ENCODE results near the gene DOK3. TPM values are rescaled to one million over a fixed set of nuclear protein-coding genes. Genes with fewer than 3 reads are reported as not detected.

The DOK3 gene
- total RNA-seq, 4 donors from 2014 or later: 1.5 to 4.0 (median 2.0) TPM

GRCh38 chr5:177547736-177548135 lies 38.1 kb upstream of the DOK3 start:
- WGBS, 2 donors: 71 to 78% methylated on average over 3 of the region's 3 CpGs
- no peak for TF ChIP-seq POLR2A (IDR thresholded peaks at IDR 0.05)
- TF ChIP-seq, protein P1, sequence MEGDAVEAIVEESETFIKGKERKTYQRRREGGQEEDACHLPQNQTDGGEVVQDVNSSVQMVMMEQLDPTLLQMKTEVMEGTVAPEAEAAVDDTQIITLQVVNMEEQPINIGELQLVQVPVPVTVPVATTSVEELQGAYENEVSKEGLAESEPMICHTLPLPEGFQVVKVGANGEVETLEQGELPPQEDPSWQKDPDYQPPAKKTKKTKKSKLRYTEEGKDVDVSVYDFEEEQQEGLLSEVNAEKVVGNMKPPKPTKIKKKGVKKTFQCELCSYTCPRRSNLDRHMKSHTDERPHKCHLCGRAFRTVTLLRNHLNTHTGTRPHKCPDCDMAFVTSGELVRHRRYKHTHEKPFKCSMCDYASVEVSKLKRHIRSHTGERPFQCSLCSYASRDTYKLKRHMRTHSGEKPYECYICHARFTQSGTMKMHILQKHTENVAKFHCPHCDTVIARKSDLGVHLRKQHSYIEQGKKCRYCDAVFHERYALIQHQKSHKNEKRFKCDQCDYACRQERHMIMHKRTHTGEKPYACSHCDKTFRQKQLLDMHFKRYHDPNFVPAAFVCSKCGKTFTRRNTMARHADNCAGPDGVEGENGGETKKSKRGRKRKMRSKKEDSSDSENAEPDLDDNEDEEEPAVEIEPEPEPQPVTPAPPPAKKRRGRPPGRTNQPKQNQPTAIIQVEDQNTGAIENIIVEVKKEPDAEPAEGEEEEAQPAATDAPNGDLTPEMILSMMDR (IDR thresholded peaks at IDR 0.05): no peak
- DNase-seq (ENCODE audit: low spot score in 2 of 2): no peak
- intact Hi-C loops (cut with DNase I; ENCODE audit: low total_unique reads): no loop called here
- no peak overlapping the region for H3K4me3 ChIP-seq (ENCODE audit: low read depth, poor library complexity, severe bottlenecking)

DNA sequence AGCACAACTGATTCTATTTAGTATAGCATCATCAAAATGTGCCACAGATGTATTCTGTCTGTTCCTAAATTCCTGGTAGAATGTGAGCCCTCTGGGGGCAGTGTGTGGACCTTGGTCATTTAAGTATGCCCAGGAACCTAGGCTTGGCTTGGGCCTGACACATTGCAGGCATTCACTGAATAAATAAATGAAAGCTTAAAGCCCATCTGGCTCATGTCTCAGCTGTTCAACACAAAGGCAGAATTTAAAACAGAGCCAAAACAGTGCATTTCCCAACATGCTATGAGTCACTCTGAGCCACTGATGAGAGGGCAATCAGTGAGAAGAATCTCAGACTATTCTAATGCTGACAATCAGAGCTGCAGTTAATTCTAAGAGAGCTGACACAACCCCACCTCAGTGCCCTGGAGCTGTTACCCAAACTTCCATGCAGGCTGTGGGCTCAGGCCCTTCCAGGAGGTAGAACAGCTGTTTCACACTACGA lies 36.7 kb upstream of the DOK3 start:
- H3K4me3 ChIP-seq (ENCODE audit: low read depth, poor library complexity, severe bottlenecking): no peak overlapping the region
- WGBS, 2 donors: 13 to 44% methylated on average over 1 of the region's 1 CpG
- intact Hi-C loops (cut with DNase I; ENCODE audit: low total_unique reads): no loop called here
- TF ChIP-seq, protein P1 (IDR thresholded peaks at IDR 0.05): no peak
- no peak for TF ChIP-seq POLR2A (IDR thresholded peaks at IDR 0.05)
- DNase-seq (ENCODE audit: low spot score in 2 of 2): peak; percentile 72 to 89

- WGBS, 2 donors: 43 to 45% methylated on average over 4 of the region's 4 CpGs
- DNase-seq (ENCODE audit: low spot score in 2 of 2): peak; percentile 79 to 94
- intact Hi-C loops (cut with DNase I; ENCODE audit: low total_unique reads): no loop called here
- TF ChIP-seq POLR2A (IDR thresholded peaks at IDR 0.05): no peak
- TF ChIP-seq, protein P1 (IDR thresholded peaks at IDR 0.05): no peak
- H3K4me3 ChIP-seq (ENCODE audit: low read depth, poor library complexity, severe bottlenecking): no peak overlapping the region
Measured at GRCh38 chr5:177545487-177546257, 36.0 kb upstream of the DOK3 start.

- no peak for DNase-seq (ENCODE audit: low spot score in 2 of 2)
- WGBS, 2 donors: 89 to 96% methylated on average over 4 of the region's 4 CpGs
- intact Hi-C loops (cut with DNase I; ENCODE audit: low total_unique reads): no loop called here
- H3K4me3 ChIP-seq (ENCODE audit: low read depth, poor library complexity, severe bottlenecking): no peak overlapping the region
- no peak for TF ChIP-seq POLR2A (IDR thresholded peaks at IDR 0.05)
- TF ChIP-seq, protein P1 (IDR thresholded peaks at IDR 0.05): no peak
Measured at GRCh38 chr5:177542816-177543465, 33.3 kb upstream of the DOK3 start.

- 19 to 44% methylated on average over 3 of the region's 3 CpGs for WGBS, 2 donors
- intact Hi-C loops (cut with DNase I; ENCODE audit: low total_unique reads): no loop called here
- DNase-seq (ENCODE audit: low spot score in 2 of 2): no peak
Measured at GRCh38 chr5:177540438-177540837, 30.8 kb upstream of the DOK3 start.

More at GRCh38 chr5:177540438-177540837, 30.8 kb upstream of the DOK3 start:
- no peak for TF ChIP-seq POLR2A (IDR thresholded peaks at IDR 0.05)
- TF ChIP-seq, protein P1 (IDR thresholded peaks at IDR 0.05): no peak
- no peak overlapping the region for H3K4me3 ChIP-seq (ENCODE audit: low read depth, poor library complexity, severe bottlenecking)

Measured in lower leg skin (tissue), 4 donors.